ENCODE data around the gene FLNB.
"Not testable (repeated sequence)": the region's sequence is repeated elsewhere in the genome, so short reads cannot be mapped to it uniquely, and the experiment has no call there.

FLNB gene

GRCh38 chr3:58055891-58056290 is 47.7 kb downstream of the FLNB start:
- H3K27ac ChIP-seq (ENCODE audit: low read length); H3K9me3 ChIP-seq (ENCODE audit: control insufficient read depth in 2 of 2, low read length in 2 of 2); H3K9ac ChIP-seq (ENCODE audit: low read length in 2 of 2); H3K4me3 ChIP-seq (ENCODE audit: low read length in 2 of 2); H3K27me3 ChIP-seq (ENCODE audit: control insufficient read depth in 1 of 2, insufficient read depth in 2 of 2, low read length in 2 of 2); H3K36me3 ChIP-seq (ENCODE audit: control insufficient read depth in 2 of 2, insufficient read depth in 2 of 2, low read length in 2 of 2): not testable (repeated sequence)
- H3K4me1 ChIP-seq (ENCODE audit: control insufficient read depth, insufficient read depth, low read length): peaks cover 28% of the 10 kb centered on the region

- Histone ChIP-seq H3K27ac (ENCODE audit: low read length) (peak overlapping the region; percentile 81), H3K4me3 (ENCODE audit: low read length in 2 of 2) (no peak overlapping the region), H3K4me1 (ENCODE audit: control insufficient read depth, insufficient read depth, low read length) (peaks cover 29% of the 10 kb centered on the region), H3K9ac (ENCODE audit: low read length in 2 of 2) (peak overlapping the region in 1 of 2 donors; percentile 55), H3K36me3 (ENCODE audit: control insufficient read depth in 2 of 2, insufficient read depth in 2 of 2, low read length in 2 of 2) (no peaks in the 10 kb centered on the region), H3K9me3 (ENCODE audit: control insufficient read depth in 2 of 2, low read length in 2 of 2) (no peaks in the 10 kb centered on the region), H3K27me3 (ENCODE audit: control insufficient read depth in 1 of 2, insufficient read depth in 2 of 2, low read length in 2 of 2) (no peaks in the 10 kb centered on the region)
These were observed 50.4 kb downstream of the FLNB start for GRCh38 chr3:58058361-58059263.

GRCh38 chr3:58059349-58060321 is 51.4 kb downstream of the FLNB start:
- Histone ChIP-seq H3K27ac (ENCODE audit: low read length) (peak overlapping the region; percentile 81), H3K9me3 (ENCODE audit: control insufficient read depth in 2 of 2, low read length in 2 of 2) (no peaks in the 10 kb centered on the region), H3K36me3 (ENCODE audit: control insufficient read depth in 2 of 2, insufficient read depth in 2 of 2, low read length in 2 of 2) (no peaks in the 10 kb centered on the region), H3K27me3 (ENCODE audit: control insufficient read depth in 1 of 2, insufficient read depth in 2 of 2, low read length in 2 of 2) (no peaks in the 10 kb centered on the region), H3K9ac (ENCODE audit: low read length in 2 of 2) (peak overlapping the region; percentile 21 to 55), H3K4me3 (ENCODE audit: low read length in 2 of 2) (peak overlapping the region; percentile 3 to 35), H3K4me1 (ENCODE audit: control insufficient read depth, insufficient read depth, low read length) (peaks cover 29% of the 10 kb centered on the region)

- H3K27me3 ChIP-seq (ENCODE audit: control insufficient read depth in 1 of 2, insufficient read depth in 2 of 2, low read length in 2 of 2): no peaks in the 10 kb centered on the region
- H3K4me1 ChIP-seq (ENCODE audit: control insufficient read depth, insufficient read depth, low read length): peaks cover 45% of the 10 kb centered on the region
- no peaks in the 10 kb centered on the region for H3K36me3 ChIP-seq (ENCODE audit: control insufficient read depth in 2 of 2, insufficient read depth in 2 of 2, low read length in 2 of 2)
- no peak overlapping the region for H3K9ac ChIP-seq (ENCODE audit: low read length in 2 of 2)
- no peak overlapping the region for H3K4me3 ChIP-seq (ENCODE audit: low read length in 2 of 2)
- H3K27ac ChIP-seq (ENCODE audit: low read length): peak overlapping the region; percentile 53
- H3K9me3 ChIP-seq (ENCODE audit: control insufficient read depth in 2 of 2, low read length in 2 of 2): no peaks in the 10 kb centered on the region
These were observed 54.2 kb downstream of the FLNB start for GRCh38 chr3:58062472-58062871.

- H3K4me1 ChIP-seq (ENCODE audit: control insufficient read depth, insufficient read depth, low read length): peaks cover 50% of the 10 kb centered on the region
- no peak overlapping the region for H3K9ac ChIP-seq (ENCODE audit: low read length in 2 of 2)
- peak overlapping the region; percentile 53 for H3K27ac ChIP-seq (ENCODE audit: low read length)
- no peaks in the 10 kb centered on the region for H3K36me3 ChIP-seq (ENCODE audit: control insufficient read depth in 2 of 2, insufficient read depth in 2 of 2, low read length in 2 of 2)
- no peaks in the 10 kb centered on the region for H3K9me3 ChIP-seq (ENCODE audit: control insufficient read depth in 2 of 2, low read length in 2 of 2)
- no peak overlapping the region for H3K4me3 ChIP-seq (ENCODE audit: low read length in 2 of 2)
- H3K27me3 ChIP-seq (ENCODE audit: control insufficient read depth in 1 of 2, insufficient read depth in 2 of 2, low read length in 2 of 2): no peaks in the 10 kb centered on the region
These were observed 55.0 kb downstream of the FLNB start for GRCh38 chr3:58063022-58063815.

GRCh38 chr3:58064923-58065638 is 56.9 kb downstream of the FLNB start:
- H3K27ac ChIP-seq (ENCODE audit: low read length): peak overlapping the region; percentile 58
- no peaks in the 10 kb centered on the region for H3K27me3 ChIP-seq (ENCODE audit: control insufficient read depth in 1 of 2, insufficient read depth in 2 of 2, low read length in 2 of 2)
- peaks cover 43% of the 10 kb centered on the region for H3K4me1 ChIP-seq (ENCODE audit: control insufficient read depth, insufficient read depth, low read length)
- no peaks in the 10 kb centered on the region for H3K9me3 ChIP-seq (ENCODE audit: control insufficient read depth in 2 of 2, low read length in 2 of 2)
- no peak overlapping the region for H3K4me3 ChIP-seq (ENCODE audit: low read length in 2 of 2)
- no peak overlapping the region for H3K9ac ChIP-seq (ENCODE audit: low read length in 2 of 2)
- H3K36me3 ChIP-seq (ENCODE audit: control insufficient read depth in 2 of 2, insufficient read depth in 2 of 2, low read length in 2 of 2): no peaks in the 10 kb centered on the region

GRCh38 chr3:58065700-58066167 is 57.5 kb downstream of the FLNB start:
- H3K36me3 ChIP-seq (ENCODE audit: control insufficient read depth in 2 of 2, insufficient read depth in 2 of 2, low read length in 2 of 2): no peaks in the 10 kb centered on the region
- peak overlapping the region; percentile 58 for H3K27ac ChIP-seq (ENCODE audit: low read length)
- peaks cover 43% of the 10 kb centered on the region for H3K4me1 ChIP-seq (ENCODE audit: control insufficient read depth, insufficient read depth, low read length)
- no peak overlapping the region for H3K4me3 ChIP-seq (ENCODE audit: low read length in 2 of 2)
- no peak overlapping the region for H3K9ac ChIP-seq (ENCODE audit: low read length in 2 of 2)
- H3K9me3 ChIP-seq (ENCODE audit: control insufficient read depth in 2 of 2, low read length in 2 of 2): no peaks in the 10 kb centered on the region
- H3K27me3 ChIP-seq (ENCODE audit: control insufficient read depth in 1 of 2, insufficient read depth in 2 of 2, low read length in 2 of 2): no peaks in the 10 kb centered on the region

- Histone ChIP-seq H3K27me3 (ENCODE audit: control insufficient read depth in 1 of 2, insufficient read depth in 2 of 2, low read length in 2 of 2) (no peaks in the 10 kb centered on the region), H3K27ac (ENCODE audit: low read length) (no peak overlapping the region), H3K9ac (ENCODE audit: low read length in 2 of 2) (no peak overlapping the region), H3K36me3 (ENCODE audit: control insufficient read depth in 2 of 2, insufficient read depth in 2 of 2, low read length in 2 of 2) (no peaks in the 10 kb centered on the region), H3K4me3 (ENCODE audit: low read length in 2 of 2) (no peak overlapping the region), H3K9me3 (ENCODE audit: control insufficient read depth in 2 of 2, low read length in 2 of 2) (no peaks in the 10 kb centered on the region), H3K4me1 (ENCODE audit: control insufficient read depth, insufficient read depth, low read length) (peaks cover 49% of the 10 kb centered on the region)
These were observed 58.6 kb downstream of the FLNB start for GRCh38 chr3:58066842-58067241.

- Histone ChIP-seq H3K4me1 (ENCODE audit: control insufficient read depth, insufficient read depth, low read length) (peaks cover 49% of the 10 kb centered on the region), H3K9ac (ENCODE audit: low read length in 2 of 2) (no peak overlapping the region), H3K4me3 (ENCODE audit: low read length in 2 of 2) (no peak overlapping the region), H3K27me3 (ENCODE audit: control insufficient read depth in 1 of 2, insufficient read depth in 2 of 2, low read length in 2 of 2) (no peaks in the 10 kb centered on the region), H3K27ac (ENCODE audit: low read length) (no peak overlapping the region), H3K9me3 (ENCODE audit: control insufficient read depth in 2 of 2, low read length in 2 of 2) (no peaks in the 10 kb centered on the region), H3K36me3 (ENCODE audit: control insufficient read depth in 2 of 2, insufficient read depth in 2 of 2, low read length in 2 of 2) (no peaks in the 10 kb centered on the region)
These were observed 60.0 kb downstream of the FLNB start for GRCh38 chr3:58068122-58068809.

Data from stomach smooth muscle (tissue), 2 donors.